Liver (tissue), 3 donors: ENCODE measurements around the gene GALNT17.

Source experiments
- ATF3 ChIP-seq: IDR thresholded peaks from 2 replicates; pipeline ENCODE4 v1.6.1; 2016; ENCODE audit warnings: antibody characterized with exemption
- CTCF ChIP-seq: fragments of 150-350 bp; IDR thresholded peaks from 2 replicates; pipeline ENCODE4 v1.5.1; 2017; ENCODE audit warnings: improper control_type of control experiment, low read depth, low read length; ENCODE audit not compliant: missing input control
- EGR1 ChIP-seq, 2 donors: IDR thresholded peaks; 2 replicates each; pipeline ENCODE4 v1.6.1; 2016 to 2018; ENCODE audit warnings: antibody characterized with exemption in 2 of 2, low read depth in 2 of 2
- FOXA1 ChIP-seq: IDR thresholded peaks from 2 replicates; pipeline ENCODE4 v1.6.1; 2016; ENCODE audit warnings: antibody characterized with exemption
- GABPA ChIP-seq, 2 donors: IDR thresholded peaks in 1 of 2; conservative IDR thresholded peaks in 1 of 2; 2 replicates each; pipeline ENCODE4 v1.6.1; 2016; ENCODE audit warnings: antibody characterized with exemption in 2 of 2, mild to moderate bottlenecking in 1 of 2, moderate library complexity in 1 of 2
- JUND ChIP-seq, 2 donors: IDR thresholded peaks; 2 replicates each; pipeline ENCODE4 v1.6.1; 2016; ENCODE audit warnings: antibody characterized with exemption in 2 of 2
- MAX ChIP-seq: IDR thresholded peaks from 2 replicates; pipeline ENCODE4 v1.6.1; 2016; ENCODE audit warnings: antibody characterized with exemption
- RAD21 ChIP-seq, 2 donors: IDR thresholded peaks; 2 replicates each; pipeline ENCODE4 v1.6.1; 2016; ENCODE audit warnings: antibody characterized with exemption in 2 of 2, mild to moderate bottlenecking in 2 of 2
- REST ChIP-seq: IDR thresholded peaks from 2 replicates; pipeline ENCODE4 v1.6.1; 2016; ENCODE audit warnings: antibody characterized with exemption, mild to moderate bottlenecking
- TAF1 ChIP-seq: conservative IDR thresholded peaks from 2 replicates; pipeline ENCODE4 v1.6.1; 2016; ENCODE audit warnings: antibody characterized with exemption, mild to moderate bottlenecking
- YY1 ChIP-seq: IDR thresholded peaks from 2 replicates; pipeline ENCODE4 v1.6.1; 2016; ENCODE audit warnings: antibody characterized with exemption, mild to moderate bottlenecking
- donor health status: healthy.
- donor health status: healthy.

GRCh38 chr7:71354716-71355115 lies 222.8 kb downstream of the GALNT17 start:
- no peak for TF ChIP-seq CTCF
- TF ChIP-seq YY1, result no peak
- TF ChIP-seq REST, result no peak
- no peak for TF ChIP-seq ATF3
- no peak for TF ChIP-seq JUND (IDR thresholded peaks at IDR 0.05)
- TF ChIP-seq RAD21 (IDR thresholded peaks at IDR 0.05), result no peak
- no peak for TF ChIP-seq MAX
- no peak for TF ChIP-seq FOXA1
- TF ChIP-seq TAF1, result no peak
- no peak for TF ChIP-seq EGR1 (IDR thresholded peaks at IDR 0.05; ENCODE audit: low read depth in 2 of 2)
- TF ChIP-seq GABPA (IDR thresholded peaks at IDR 0.05 in 1 of 2, conservative IDR thresholded peaks at IDR 0.05 in 1 of 2), result no peak
